HG03280 (cell line): ENCODE results near the gene TNFSF10.
"Not testable (repeated sequence)": the region's sequence is repeated elsewhere in the genome, so short reads cannot be mapped to it uniquely, and the experiment has no call there.

ENCODE experiments used
- ATAC-seq: cut with Tn5 transposase; IDR thresholded peaks from one replicate; pipeline ENCODE4 v1.9.1; 2021; ENCODE audit warnings: mild to moderate bottlenecking, moderate library complexity; ENCODE audit not compliant: unreplicated experiment

The TNFSF10 gene

GRCh38 chr3:172522871-172523818 is at the start of gene TNFSF10:
TNFSF10 (minus strand) TSS chr3:172523430; CDS start chr3:172523384, 46 bp downstream.
- peak; percentile 91 for ATAC-seq

- no peak for ATAC-seq
Observed at GRCh38 chr3:172569128-172570008, 46.1 kb upstream of the TNFSF10 start.

- no peak for ATAC-seq
Observed at GRCh38 chr3:172568701-172569100, 45.5 kb upstream of the TNFSF10 start.

- not testable (repeated sequence) for ATAC-seq
Observed at GRCh38 chr3:172566785-172567184, 43.6 kb upstream of the TNFSF10 start.

- no peak for ATAC-seq
Observed at GRCh38 chr3:172564499-172564898, 41.3 kb upstream of the TNFSF10 start.

GRCh38 chr3:172562871-172563865 is 39.9 kb upstream of the TNFSF10 start:
- no peak for ATAC-seq

- ATAC-seq: no peak
Observed at GRCh38 chr3:172561897-172562640, 38.8 kb upstream of the TNFSF10 start.

- ATAC-seq: no peak
Observed at GRCh38 chr3:172560586-172560985, 37.4 kb upstream of the TNFSF10 start.

GRCh38 chr3:172560026-172560425 is 36.8 kb upstream of the TNFSF10 start:
- ATAC-seq: no peak

- ATAC-seq: no peak
Observed at GRCh38 chr3:172559020-172559419, 35.8 kb upstream of the TNFSF10 start.

GRCh38 chr3:172557515-172558220 is 34.4 kb upstream of the TNFSF10 start:
- ATAC-seq: no peak

- ATAC-seq: no peak
Observed at GRCh38 chr3:172553526-172554252, 30.5 kb upstream of the TNFSF10 start.

GRCh38 chr3:172552607-172553006 is 29.4 kb upstream of the TNFSF10 start:
- ATAC-seq: no peak

GRCh38 chr3:172551874-172552273 is 28.6 kb upstream of the TNFSF10 start:
- no peak for ATAC-seq

GRCh38 chr3:172550347-172550943 is 27.2 kb upstream of the TNFSF10 start:
- no peak for ATAC-seq

- no peak for ATAC-seq
Observed at GRCh38 chr3:172549144-172549543, 25.9 kb upstream of the TNFSF10 start.

GRCh38 chr3:172546628-172547214 is 23.5 kb upstream of the TNFSF10 start:
- ATAC-seq: no peak

GRCh38 chr3:172546105-172546504 is 22.9 kb upstream of the TNFSF10 start:
- ATAC-seq: no peak
